Activated naive CD8-positive, alpha-beta T cell treated with anti-CD3 and anti-CD28 coated beads, Interleukin-2, amount 50 U/mL, for 24 hours (primary cell): ENCODE measurements around the gene OAT.
"Not testable (repeated sequence)": the region's sequence is repeated elsewhere in the genome, so short reads cannot be mapped to it uniquely, and the experiment has no call there.

Source experiments
- ATAC-seq: fragments of 150-1000 bp; cut with Tn5 transposase; one replicate; pipeline ENCODE4 v1.10.0; 2021
- DNase-seq: peaks from one replicate; pipeline ENCODE4 v3.0.0; 2021
- H3K27ac Mint-ChIP-seq: one replicate; pipeline ENCODE4 v1.8.0; 2021; ENCODE audit warnings: mild to moderate bottlenecking, mixed read lengths
- H3K27me3 Mint-ChIP-seq: one replicate; pipeline ENCODE4 v1.8.0; 2021; ENCODE audit warnings: mixed read lengths
- H3K36me3 Mint-ChIP-seq: one replicate; pipeline ENCODE4 v1.8.0; 2021; ENCODE audit warnings: low read depth, mixed read lengths
- H3K4me1 Mint-ChIP-seq: one replicate; pipeline ENCODE4 v1.8.0; 2021; ENCODE audit warnings: mixed read lengths
- H3K4me3 Mint-ChIP-seq: one replicate; pipeline ENCODE4 v1.8.0; 2021; ENCODE audit warnings: mild to moderate bottlenecking, moderate library complexity, mixed read lengths
- H3K9me3 Mint-ChIP-seq: one replicate; pipeline ENCODE4 v1.8.0; 2021; ENCODE audit warnings: mixed read lengths

The OAT gene

DNA sequence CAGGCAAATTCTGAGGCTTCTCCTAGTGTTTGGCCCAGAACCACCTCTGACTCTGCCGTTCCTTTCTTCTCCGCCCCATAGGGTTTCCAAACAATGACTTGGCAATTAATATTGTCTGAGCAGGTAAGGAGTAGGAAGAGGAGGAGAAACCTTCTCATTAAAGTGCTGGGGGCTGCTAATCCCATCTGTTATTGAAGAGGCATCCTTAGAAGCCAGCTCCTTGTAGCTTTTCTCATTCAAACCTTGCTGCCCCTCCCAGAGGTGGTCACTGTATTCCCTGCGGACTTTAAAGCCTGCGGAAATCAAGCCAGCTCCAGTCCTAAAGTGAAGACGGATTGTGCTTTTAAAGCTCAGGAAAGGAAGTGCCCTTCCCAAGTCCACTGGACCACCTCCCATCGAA is 32.6 kb upstream of the OAT start:
- Mint-ChIP-seq H3K36me3 (no peaks in the 10 kb centered on the region), H3K4me1 (peaks cover 16% of the 10 kb centered on the region), H3K4me3 (no peak overlapping the region), H3K9me3 (no peaks in the 10 kb centered on the region), H3K27ac (no peak overlapping the region), H3K27me3 (peaks cover 83% of the 10 kb centered on the region)
- DNase-seq = no peak
- no peak for ATAC-seq

DNA sequence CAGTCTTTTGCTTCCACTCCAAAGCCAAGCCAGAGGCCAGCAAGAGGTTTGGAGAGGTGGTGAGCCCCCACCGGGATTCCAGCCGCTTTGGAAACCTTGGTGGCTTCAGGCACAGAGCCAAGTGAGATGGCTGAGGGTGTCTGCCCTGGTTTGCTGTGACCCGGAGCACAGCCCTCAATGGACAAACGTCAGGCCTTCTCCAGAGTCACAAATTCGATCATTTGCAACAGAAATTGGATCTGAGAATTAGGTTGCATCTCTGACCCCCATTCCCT is 32.0 kb upstream of the OAT start:
- DNase-seq (no peak), ATAC-seq (no peak)
- no peaks in the 10 kb centered on the region for H3K9me3 Mint-ChIP-seq
- H3K4me1 Mint-ChIP-seq = peaks cover 16% of the 10 kb centered on the region
- peaks cover 82% of the 10 kb centered on the region for H3K27me3 Mint-ChIP-seq
- no peak overlapping the region for H3K4me3 Mint-ChIP-seq
- H3K27ac Mint-ChIP-seq = no peak overlapping the region
- H3K36me3 Mint-ChIP-seq = no peaks in the 10 kb centered on the region

DNA sequence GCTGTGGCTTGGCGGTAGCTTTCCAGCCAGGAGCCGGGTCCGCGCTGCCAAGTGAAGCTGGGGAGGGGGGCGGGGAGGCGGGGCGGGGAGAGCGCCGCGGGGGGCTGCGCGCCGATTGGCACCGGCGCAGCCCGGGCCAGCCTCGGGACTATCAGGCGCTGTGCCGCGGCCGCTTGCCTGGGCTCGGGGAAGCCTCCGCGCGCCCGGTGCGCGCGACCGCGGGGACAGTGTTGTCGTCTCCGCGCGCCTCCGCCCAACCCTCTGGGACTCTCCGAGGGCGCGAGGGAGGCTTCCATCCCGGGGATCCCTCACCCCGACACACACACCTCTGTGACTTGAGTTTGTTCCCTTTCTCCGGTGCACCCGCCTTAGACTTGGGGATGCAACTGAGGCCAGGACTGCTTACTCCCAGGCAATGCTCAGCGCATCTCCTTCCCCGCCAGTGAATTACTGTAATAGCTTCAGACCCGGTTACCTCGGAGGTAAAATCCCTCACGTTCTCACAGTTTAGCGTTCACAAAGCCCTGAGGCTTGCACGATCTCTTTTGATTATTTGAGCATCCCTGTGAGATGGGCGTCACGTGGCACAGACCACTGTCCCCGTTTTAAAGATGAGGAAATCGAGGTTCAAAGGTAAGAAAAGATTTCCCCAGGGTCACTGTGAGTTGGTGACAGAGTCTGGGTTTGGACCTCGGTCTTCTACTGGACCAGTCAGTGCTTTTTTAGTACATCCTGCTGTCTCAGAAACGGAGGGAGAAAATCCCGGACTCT is 31.5 kb upstream of the OAT start, which contains the start of gene NKX1-2:
TSS of gene NKX1-2 (minus strand) at position 24 of the 771 bp plus-strand sequence. CDS start 92 bp downstream, outside the sequence.
- DNase-seq (no peak), ATAC-seq (peak; percentile 42)
- Mint-ChIP-seq H3K4me3 (peak within 1 kb of the TSS; percentile 59), H3K27me3 (peaks cover 82% of the 10 kb centered on the region), H3K9me3 (no peaks in the 10 kb centered on the region), H3K27ac (no peak within 1 kb of the TSS), H3K4me1 (peaks cover 16% of the 10 kb centered on the region), H3K36me3 (no peaks in the 10 kb centered on the region)

DNA sequence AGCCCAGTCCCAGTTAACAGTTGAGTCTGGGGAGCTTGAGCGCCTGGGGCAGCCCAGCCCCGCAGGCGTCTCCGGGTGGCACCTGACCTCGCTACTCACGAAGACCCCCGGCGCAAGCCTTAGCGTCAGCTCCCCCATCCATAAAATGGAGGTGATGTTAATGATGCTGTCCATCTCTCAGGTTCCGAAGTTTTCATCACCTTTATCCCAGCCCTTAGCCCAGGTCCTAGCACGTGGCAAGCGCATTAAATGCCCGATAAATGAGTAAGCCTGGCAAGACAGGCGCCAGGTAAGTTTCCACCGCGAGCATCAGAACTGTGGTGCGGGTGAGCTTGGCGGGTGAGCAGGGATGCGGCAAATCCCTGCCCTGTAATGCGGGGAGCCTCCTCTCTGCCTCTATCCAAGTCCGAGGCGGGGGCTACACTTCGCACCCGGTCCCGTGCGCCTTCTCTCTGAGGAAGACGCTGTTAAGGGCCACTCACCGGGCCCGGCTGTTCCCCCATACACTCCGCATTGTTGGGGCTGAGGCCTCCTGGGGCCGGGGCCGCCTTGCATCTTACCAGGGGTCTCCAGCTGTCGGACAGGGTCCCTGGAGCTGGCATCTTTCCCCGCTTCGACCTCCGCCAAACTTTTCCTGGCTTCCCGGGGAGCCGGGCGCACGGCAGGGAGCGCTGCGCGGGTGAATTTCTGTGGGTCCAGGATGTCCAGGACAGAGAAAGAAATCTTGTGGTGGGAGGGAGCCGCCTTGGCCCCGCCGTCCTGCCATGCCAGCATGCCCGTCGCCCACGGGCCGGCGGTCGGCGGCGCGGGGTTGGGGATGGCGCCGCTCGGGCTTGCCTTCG is 30.7 kb upstream of the OAT start:
- H3K9me3 Mint-ChIP-seq = no peaks in the 10 kb centered on the region
- peaks cover 81% of the 10 kb centered on the region for H3K27me3 Mint-ChIP-seq
- H3K27ac Mint-ChIP-seq = no peak overlapping the region
- H3K36me3 Mint-ChIP-seq = no peaks in the 10 kb centered on the region
- no peak for DNase-seq
- H3K4me1 Mint-ChIP-seq = peaks cover 16% of the 10 kb centered on the region
- peak overlapping the region; percentile 35 for H3K4me3 Mint-ChIP-seq
- no peak for ATAC-seq

DNA sequence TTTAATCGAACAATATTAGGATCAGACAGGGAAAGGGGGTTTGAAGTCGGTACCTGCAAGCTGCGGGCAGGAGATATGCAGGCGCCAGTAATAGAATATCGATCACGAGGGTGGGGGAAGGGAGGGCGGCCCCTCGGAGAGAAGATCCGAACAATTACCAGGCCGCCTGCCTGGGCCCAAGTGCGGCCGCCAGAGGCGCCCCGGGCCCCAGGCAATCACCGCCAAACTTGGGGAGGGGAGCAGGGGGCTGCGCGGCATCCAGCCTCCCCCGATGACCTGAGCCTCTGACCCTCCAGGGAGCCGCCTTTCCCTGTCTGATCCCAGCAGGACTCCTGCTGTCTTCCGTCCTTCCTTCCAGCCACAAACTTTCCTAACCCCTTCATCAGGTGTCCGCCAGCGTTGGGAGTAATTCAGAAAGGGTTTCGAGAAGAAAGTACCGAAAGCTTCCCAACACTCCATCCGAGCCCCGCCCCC is 30.0 kb upstream of the OAT start:
- ATAC-seq (no peak), DNase-seq (peak; percentile 8)
- H3K27me3 Mint-ChIP-seq = peaks cover 79% of the 10 kb centered on the region
- H3K9me3 Mint-ChIP-seq = no peaks in the 10 kb centered on the region
- no peak overlapping the region for H3K4me3 Mint-ChIP-seq
- H3K27ac Mint-ChIP-seq = no peak overlapping the region
- H3K4me1 Mint-ChIP-seq = peaks cover 16% of the 10 kb centered on the region
- H3K36me3 Mint-ChIP-seq = no peaks in the 10 kb centered on the region

DNA sequence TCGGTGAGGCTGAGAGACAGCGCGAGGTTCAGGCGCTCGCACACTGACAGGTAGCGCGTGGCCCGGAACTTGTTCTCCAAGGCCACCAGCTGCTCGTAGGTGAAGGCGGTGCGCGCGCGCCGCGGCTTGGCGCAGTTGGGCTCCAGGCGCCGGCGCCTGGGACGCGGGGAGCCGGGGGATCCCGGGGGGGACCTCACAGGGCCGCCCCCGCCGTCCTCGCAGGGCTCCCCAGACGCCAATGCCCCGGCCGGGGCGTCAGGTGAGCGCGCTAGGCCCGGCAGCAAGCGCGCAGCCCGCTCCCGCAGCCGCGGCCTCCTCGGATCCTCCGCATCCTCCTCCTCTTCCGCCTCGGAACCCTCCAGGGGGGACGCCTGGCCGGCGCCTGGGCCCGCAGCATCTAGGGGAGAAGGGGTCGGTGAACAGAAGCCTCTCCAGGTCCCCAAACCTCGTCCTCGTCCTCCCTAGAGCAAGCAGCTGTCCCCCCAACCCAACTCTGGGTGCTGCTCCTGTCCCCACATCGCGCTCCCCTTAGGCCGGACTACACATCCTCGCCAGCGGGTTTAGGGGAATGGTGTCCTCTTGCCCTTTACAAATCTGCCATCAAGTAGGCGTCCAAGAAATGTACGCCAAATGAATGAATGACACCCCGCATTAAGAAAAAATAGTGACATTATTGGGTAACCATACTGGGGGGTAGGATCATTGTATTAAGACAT is 29.2 kb upstream of the OAT start:
- Mint-ChIP-seq H3K4me3 (peak overlapping the region; percentile 29), H3K4me1 (peaks cover 16% of the 10 kb centered on the region), H3K36me3 (no peaks in the 10 kb centered on the region), H3K9me3 (no peaks in the 10 kb centered on the region), H3K27ac (no peak overlapping the region), H3K27me3 (peaks cover 80% of the 10 kb centered on the region)
- peak; percentile 39 for ATAC-seq
- peak; percentile 11 for DNase-seq

DNA sequence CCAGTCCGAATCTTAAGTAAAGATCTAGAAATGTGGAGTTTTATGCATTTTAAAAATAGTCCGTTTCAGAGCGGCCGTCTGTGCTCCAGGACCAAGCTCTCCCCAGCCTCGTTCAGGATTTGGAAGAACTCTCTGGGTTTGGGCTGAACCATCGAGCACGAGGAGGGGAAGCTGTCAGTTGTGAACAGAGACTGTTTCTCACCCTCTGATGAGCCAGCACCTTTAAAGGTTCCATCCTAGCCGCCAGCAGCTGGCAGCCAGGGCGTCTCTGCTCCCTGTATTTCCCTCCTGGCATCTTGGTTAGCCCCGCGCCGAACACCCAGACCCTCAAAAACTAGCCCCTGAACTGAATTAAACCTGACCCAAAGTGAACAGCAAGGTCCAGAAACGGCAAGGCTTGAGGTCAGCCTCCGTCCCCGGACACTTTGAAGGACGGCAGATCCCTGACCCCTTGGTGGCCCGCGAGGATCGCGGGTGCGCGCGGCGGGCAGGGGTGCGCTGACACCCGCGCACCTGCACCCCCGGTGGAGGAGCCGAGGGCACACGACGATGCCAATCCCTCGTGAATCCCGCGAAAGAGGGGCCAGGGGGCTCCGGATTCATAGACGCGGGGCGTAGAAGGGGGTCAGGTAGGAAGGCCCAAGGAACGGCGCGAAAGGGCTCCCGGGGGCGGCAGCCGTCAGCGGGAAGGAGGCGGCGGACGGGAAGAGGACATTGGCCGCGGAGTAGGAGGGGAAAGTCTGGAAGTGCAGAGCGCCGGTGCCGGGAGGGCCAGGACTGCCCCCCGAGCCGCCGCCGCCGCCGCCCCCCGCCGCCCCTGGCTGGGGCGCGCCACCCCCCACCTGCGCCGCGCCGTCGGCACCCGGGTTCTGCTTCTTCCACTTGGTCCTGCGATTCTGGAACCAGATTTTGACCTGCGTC is 28.4 kb upstream of the OAT start:
- Mint-ChIP-seq H3K27me3 (peaks cover 76% of the 10 kb centered on the region), H3K9me3 (no peaks in the 10 kb centered on the region), H3K27ac (no peak overlapping the region), H3K4me3 (no peak overlapping the region), H3K36me3 (no peaks in the 10 kb centered on the region), H3K4me1 (peaks cover 16% of the 10 kb centered on the region)
- no peak for DNase-seq
- ATAC-seq = no peak

DNA sequence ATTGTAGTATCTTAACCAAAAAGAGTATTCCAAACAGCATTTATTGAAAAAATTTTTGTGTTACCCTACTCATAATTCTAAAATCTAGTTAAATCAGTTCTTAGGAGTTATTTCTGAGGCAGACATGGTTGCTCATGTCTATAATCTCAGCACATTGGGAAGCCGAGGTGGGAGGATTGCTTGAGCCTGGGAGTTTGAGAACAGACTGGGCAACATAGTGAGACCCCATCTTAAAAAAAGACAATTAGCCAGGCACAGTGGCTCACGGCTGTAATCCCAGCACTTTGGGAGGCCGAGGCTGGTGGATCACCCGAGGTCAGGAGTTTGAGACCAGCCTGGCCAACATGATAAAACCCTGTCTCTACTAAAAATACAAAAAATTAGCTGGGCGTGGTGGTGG is 23.0 kb upstream of the OAT start:
- ATAC-seq, DNase-seq, H3K36me3 Mint-ChIP-seq, H3K27ac Mint-ChIP-seq, H3K4me1 Mint-ChIP-seq, H3K4me3 Mint-ChIP-seq, H3K9me3 Mint-ChIP-seq: not testable (repeated sequence)
- H3K27me3 Mint-ChIP-seq = peaks cover 39% of the 10 kb centered on the region

DNA sequence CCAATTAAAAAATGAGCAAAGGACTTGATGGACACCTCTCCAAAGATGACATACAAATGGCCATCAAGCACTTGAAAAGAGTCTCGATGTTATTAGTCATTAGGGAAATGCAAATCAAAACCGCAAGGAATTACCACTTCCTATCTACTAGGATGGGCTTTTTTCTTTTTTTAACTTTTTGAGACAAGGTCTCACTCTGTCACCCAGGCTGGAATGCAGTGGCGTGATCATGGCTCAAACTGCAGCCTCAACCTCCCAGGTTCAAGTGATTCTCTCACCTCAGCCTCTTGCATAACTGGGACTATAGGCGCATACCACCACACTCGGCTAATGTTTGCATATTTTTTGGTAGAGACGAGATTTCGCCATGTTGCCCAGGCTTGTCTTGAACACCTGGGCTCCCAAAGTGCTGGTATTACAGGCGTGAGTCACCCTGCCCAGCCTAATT is 17.5 kb upstream of the OAT start:
- no peaks in the 10 kb centered on the region for H3K9me3 Mint-ChIP-seq
- no peaks in the 10 kb centered on the region for H3K36me3 Mint-ChIP-seq
- DNase-seq (no peak), ATAC-seq (no peak)
- H3K4me3 Mint-ChIP-seq = no peak overlapping the region
- peaks cover 7% of the 10 kb centered on the region for H3K27me3 Mint-ChIP-seq
- no peak overlapping the region for H3K27ac Mint-ChIP-seq
- peaks cover 8% of the 10 kb centered on the region for H3K4me1 Mint-ChIP-seq

DNA sequence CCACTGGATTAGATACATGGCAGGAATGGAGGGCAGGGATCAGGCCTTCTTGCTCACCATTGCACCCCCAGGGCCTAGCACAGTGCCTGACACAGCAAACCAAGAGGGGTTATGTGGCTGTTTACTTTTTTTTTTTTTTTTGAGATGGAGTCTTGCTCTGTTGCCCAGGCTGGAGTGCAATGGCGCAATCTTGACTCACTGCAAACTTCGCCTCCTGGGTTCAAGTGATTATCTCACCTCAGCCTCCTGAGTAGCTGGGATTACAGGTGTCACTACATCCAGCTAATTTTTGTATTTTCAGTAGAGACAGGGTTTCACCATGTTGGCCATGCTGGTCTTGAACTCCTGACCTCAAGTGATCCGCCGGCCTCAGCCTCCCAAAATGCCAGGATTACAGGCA is 17.0 kb upstream of the OAT start:
- not testable (repeated sequence) for H3K27ac Mint-ChIP-seq, DNase-seq, H3K4me3 Mint-ChIP-seq, H3K4me1 Mint-ChIP-seq, ATAC-seq, H3K27me3 Mint-ChIP-seq, H3K9me3 Mint-ChIP-seq, H3K36me3 Mint-ChIP-seq

DNA sequence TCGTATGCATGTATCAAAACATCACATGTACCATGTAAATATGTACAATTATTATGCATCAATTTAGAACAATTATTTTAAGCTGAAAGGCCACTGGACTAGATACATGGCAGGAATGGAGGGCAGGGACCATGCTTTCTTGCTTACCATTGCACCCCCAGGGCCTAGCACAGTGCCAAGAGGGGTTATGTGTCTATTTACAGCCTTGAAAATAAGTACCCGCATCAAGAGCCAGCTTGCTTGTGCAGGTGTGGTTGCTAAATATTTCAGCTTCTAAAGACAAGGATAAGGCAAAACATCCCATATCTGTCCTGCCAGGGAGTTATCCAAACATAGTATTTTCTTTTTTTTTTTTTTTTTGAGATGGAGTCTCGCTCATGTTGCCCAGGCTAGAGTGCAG is 14.7 kb upstream of the OAT start:
- Mint-ChIP-seq H3K27me3 (peaks cover 7% of the 10 kb centered on the region), H3K36me3 (no peaks in the 10 kb centered on the region), H3K4me3 (no peak overlapping the region), H3K4me1 (peaks cover 8% of the 10 kb centered on the region), H3K9me3 (no peaks in the 10 kb centered on the region), H3K27ac (no peak overlapping the region)
- no peak for DNase-seq
- ATAC-seq = no peak

DNA sequence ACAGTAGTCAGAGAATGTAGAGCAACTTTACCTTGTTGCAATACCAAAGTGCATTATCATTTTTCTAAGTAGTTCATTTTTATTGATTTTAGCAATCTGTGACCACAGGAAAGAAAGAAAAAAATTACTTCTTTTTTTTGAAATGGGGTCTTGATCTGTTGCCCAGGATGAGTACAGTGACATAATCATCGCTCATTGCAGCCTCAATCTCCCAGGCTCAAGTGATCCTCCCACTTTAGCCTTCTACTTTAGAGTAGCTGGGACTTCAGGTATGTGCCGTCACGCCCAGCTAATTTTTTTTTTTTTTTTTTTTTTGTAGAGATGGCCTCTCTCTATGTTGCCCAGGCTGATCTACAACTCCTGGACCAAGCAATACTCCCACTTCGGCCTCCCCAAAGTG is 11.4 kb upstream of the OAT start:
- Mint-ChIP-seq H3K36me3 (no peaks in the 10 kb centered on the region), H3K9me3 (no peaks in the 10 kb centered on the region), H3K4me3 (no peak overlapping the region), H3K27ac (no peak overlapping the region), H3K4me1 (no peaks in the 10 kb centered on the region), H3K27me3 (peaks cover 10% of the 10 kb centered on the region)
- ATAC-seq = no peak
- no peak for DNase-seq

DNA sequence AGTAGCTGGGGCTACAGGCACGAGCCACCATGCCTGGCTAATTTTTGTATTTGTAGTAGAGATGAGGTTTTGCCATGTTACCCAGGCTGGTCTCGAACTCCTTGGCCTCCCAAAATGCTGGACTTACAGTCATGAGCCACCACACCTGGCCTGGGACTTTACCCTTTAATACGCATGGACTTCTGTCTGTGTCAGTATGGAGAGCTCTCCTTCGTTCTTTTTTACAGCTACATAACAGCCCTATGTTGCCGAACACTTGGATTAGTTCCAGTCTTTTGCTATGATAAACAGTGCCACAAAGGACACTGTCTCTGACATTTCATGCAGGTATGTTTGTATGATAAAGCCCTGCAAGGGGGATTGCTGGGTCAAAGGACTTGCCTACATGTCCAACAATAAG is 10.9 kb upstream of the OAT start:
- no peak for ATAC-seq
- Mint-ChIP-seq H3K4me3 (no peak overlapping the region), H3K9me3 (no peaks in the 10 kb centered on the region), H3K4me1 (no peaks in the 10 kb centered on the region), H3K36me3 (no peaks in the 10 kb centered on the region), H3K27me3 (peaks cover 11% of the 10 kb centered on the region), H3K27ac (no peak overlapping the region)
- no peak for DNase-seq

DNA sequence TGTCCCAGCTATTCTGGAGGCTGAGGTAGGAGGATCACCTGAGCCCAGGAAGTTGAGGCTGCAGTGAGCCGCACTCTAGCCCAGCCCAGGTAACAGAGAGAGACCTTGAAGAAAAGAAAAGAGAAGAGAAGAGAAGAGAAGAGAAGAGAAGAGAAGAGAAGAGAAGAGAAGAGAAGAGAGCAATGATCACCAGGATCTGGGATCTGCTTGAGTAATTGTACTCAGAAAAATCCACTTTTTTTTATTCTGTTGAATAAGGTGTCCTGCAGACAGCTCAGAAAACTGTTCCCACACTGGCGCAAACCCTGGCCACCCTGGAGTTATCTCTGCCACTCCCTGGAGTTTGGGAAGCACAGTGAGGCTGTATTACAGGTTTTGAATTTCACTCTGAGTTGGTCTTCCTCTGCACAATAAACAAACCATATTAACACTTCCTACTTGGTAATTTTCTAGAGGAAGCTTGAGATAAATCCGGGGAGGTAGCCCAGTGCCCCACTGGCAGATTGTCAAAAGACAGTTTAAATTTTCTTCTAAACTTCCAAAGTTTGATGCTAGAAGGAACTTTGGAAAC is 9.6 kb upstream of the OAT start:
- peaks cover 23% of the 10 kb centered on the region for H3K27me3 Mint-ChIP-seq
- no peak overlapping the region for H3K27ac Mint-ChIP-seq
- H3K4me1 Mint-ChIP-seq = no peaks in the 10 kb centered on the region
- no peak for ATAC-seq
- DNase-seq = no peak
- no peaks in the 10 kb centered on the region for H3K9me3 Mint-ChIP-seq
- H3K36me3 Mint-ChIP-seq = no peaks in the 10 kb centered on the region
- no peak overlapping the region for H3K4me3 Mint-ChIP-seq
